CD14-positive monocyte (primary cell): ENCODE results near the gene RNF212B. TPM values are rescaled to one million over a fixed set of nuclear protein-coding genes. Genes with fewer than 3 reads are reported as not detected.

Experiments
- DNase-seq, 3 donors: peaks; one replicate each; pipeline ENCODE4 v3.0.0-alpha.2; 2011 to 2022
- H2AFZ ChIP-seq: 2 replicates; pipeline ENCODE4 v1.6.0; 2012; ENCODE audit warnings: mild to moderate bottlenecking, low read depth, low read length, inconsistent platforms; ENCODE audit not compliant: insufficient read depth, poor library complexity, severe bottlenecking
- H3K27ac ChIP-seq, 2 donors: 1 replicate in 1 of 2; 2 replicates in 1 of 2; pipeline ENCODE4 v1.5.1; 2012 to 2013; ENCODE audit warnings: low read length in 2 of 2, control low read depth in 1 of 2, inconsistent platforms in 1 of 2, low read depth in 1 of 2, mild to moderate bottlenecking in 1 of 2
- H3K27me3 ChIP-seq, 2 donors: one replicate each; pipeline versions ENCODE4 v1.6.0 to v1.6.1; 2011 to 2013; ENCODE audit warnings: low read length in 2 of 2; ENCODE audit not compliant: control insufficient read depth in 2 of 2, insufficient read depth in 2 of 2
- H3K36me3 ChIP-seq, 2 donors: replicated peaks in 1 of 2; 1 replicate in 1 of 2; 2 replicates in 1 of 2; pipeline versions ENCODE4 v1.5.1 to v1.6.1; 2012 to 2013; ENCODE audit warnings: low read length in 2 of 2, control low read depth in 1 of 2, inconsistent platforms in 1 of 2, mild to moderate bottlenecking in 1 of 2; ENCODE audit not compliant: insufficient read depth in 2 of 2, control insufficient read depth in 1 of 2
- H3K4me1 ChIP-seq, 2 donors: 1 replicate in 1 of 2; 2 replicates in 1 of 2; pipeline versions ENCODE4 v1.5.1 to v1.6.1; 2012 to 2013; ENCODE audit warnings: low read length in 2 of 2, control low read depth in 1 of 2, inconsistent platforms in 1 of 2, mild to moderate bottlenecking in 1 of 2, moderate library complexity in 1 of 2; ENCODE audit not compliant: insufficient read depth in 2 of 2, control insufficient read depth in 1 of 2
- H3K4me2 ChIP-seq: replicated peaks from 2 replicates; pipeline ENCODE3; 2012; ENCODE audit warnings: low read length, moderate library complexity, mild to moderate bottlenecking; ENCODE audit not compliant: poor library complexity, severe bottlenecking; ENCODE audit errors: extremely low read depth
- H3K4me3 ChIP-seq, 3 experiments: fragments of 200-600 bp in 1 of 3; sonication (generic) in 1 of 3; replicated peaks in 1 of 3; 1 replicate in 2 of 3; 2 replicates in 1 of 3; pipeline ENCODE4 v1.5.1; 2011 to 2013; ENCODE audit warnings: low read length in 3 of 3, mild to moderate bottlenecking in 3 of 3, control low read depth in 2 of 3, low read depth in 2 of 3, inconsistent platforms in 1 of 3, moderate library complexity in 1 of 3
- H3K79me2 ChIP-seq: 2 replicates; pipeline ENCODE4 v1.6.0; 2012; ENCODE audit warnings: mild to moderate bottlenecking, control low read depth, inconsistent platforms, low read length, moderate library complexity; ENCODE audit not compliant: insufficient read depth
- H3K9ac ChIP-seq: 2 replicates; pipeline ENCODE4 v1.6.0; 2017; ENCODE audit warnings: low read length, mild to moderate bottlenecking; ENCODE audit not compliant: insufficient read depth, poor library complexity, severe bottlenecking
- H3K9me3 ChIP-seq, 2 donors: replicated peaks in 1 of 2; 1 replicate in 1 of 2; 2 replicates in 1 of 2; pipeline versions ENCODE4 v1.5.1 to v1.6.1; 2012 to 2013; ENCODE audit warnings: low read length in 2 of 2, control low read depth in 1 of 2; ENCODE audit not compliant: control insufficient read depth in 1 of 2, insufficient read depth in 1 of 2
- H4K20me1 ChIP-seq: 2 replicates; pipeline ENCODE4 v1.6.0; 2012; ENCODE audit warnings: mild to moderate bottlenecking, low read length, control low read depth, moderate library complexity; ENCODE audit not compliant: insufficient read depth
- H3K27ac Mint-ChIP-seq, 7 donors: one replicate each; pipeline ENCODE4 v1.8.0; 2020; ENCODE audit warnings: mild to moderate bottlenecking in 7 of 7, mixed read lengths in 7 of 7, moderate library complexity in 6 of 7, inconsistent platforms in 2 of 7
- H3K27me3 Mint-ChIP-seq, 3 donors: one replicate each; pipeline ENCODE4 v1.8.0; 2021 to 2022; ENCODE audit warnings: low read depth in 3 of 3, mild to moderate bottlenecking in 3 of 3, mixed read lengths in 3 of 3, moderate library complexity in 3 of 3, inconsistent platforms in 1 of 3
- H3K36me3 Mint-ChIP-seq, 2 donors: one replicate each; pipeline ENCODE4 v1.8.0; 2020; ENCODE audit warnings: mixed read lengths in 2 of 2, inconsistent platforms in 1 of 2, mild to moderate bottlenecking in 1 of 2
- H3K4me1 Mint-ChIP-seq: one replicate; pipeline ENCODE4 v1.8.0; 2020; ENCODE audit warnings: mild to moderate bottlenecking, mixed read lengths
- H3K4me3 Mint-ChIP-seq, 2 donors: one replicate each; pipeline ENCODE4 v1.8.0; 2020; ENCODE audit warnings: mild to moderate bottlenecking in 2 of 2, mixed read lengths in 2 of 2, moderate library complexity in 1 of 2
- H3K9me3 Mint-ChIP-seq, 7 donors: one replicate each; pipeline ENCODE4 v1.8.0; 2020 to 2022; ENCODE audit warnings: mixed read lengths in 7 of 7, mild to moderate bottlenecking in 6 of 7, moderate library complexity in 6 of 7, inconsistent platforms in 2 of 7
- CTCF ChIP-seq: fragments of 200-600 bp; IDR thresholded peaks from one replicate; pipeline ENCODE4 v1.8.0; 2022; ENCODE audit warnings: antibody characterized with exemption, mild to moderate bottlenecking
- WGBS: methylation state at CpG from one replicate; pipeline ENCODE4 v1.1.5; 2013; ENCODE audit warnings: missing lambda C conversion rate; ENCODE audit not compliant: insufficient coverage; 5-methylcytosine and 5-hydroxymethylcytosine counted together
- intact Hi-C, 2 donors: fragments of 100-400 bp; cut with micrococcal nuclease; formaldehyde crosslinking; loops; one replicate each; pipeline versions ENCODE4 v1.15.0 to v1.15.1; 2023
- polyA plus RNA-seq, 3 donors: library from polyadenylated mRNA; depleted of rRNA in 1 of 3; unstranded in 2 of 3; stranded (reverse) in 1 of 3; fragments of 300-500 nt in 2 of 3; fragments of >200 nt in 1 of 3; fragmentation: Illumina TruSeq in 2 of 3; gene quantifications; 1 replicate in 2 of 3; 2 replicates in 1 of 3; pipeline ENCODE4 v1.2.3, GENCODE V29; 2012 to 2021

The RNF212B gene
- polyA plus RNA-seq, 3 donors, result not detected

GRCh38 chr14:23209651-23210423, 27.9 kb upstream of the RNF212B start:
- H3K4me1 Mint-ChIP-seq, result no peaks in the 10 kb centered on the region
- no peaks in the 10 kb centered on the region for H3K36me3 Mint-ChIP-seq
- no peaks in the 10 kb centered on the region for H3K27me3 ChIP-seq
- no peak overlapping the region for H2AFZ ChIP-seq
- no peak overlapping the region for H3K4me2 ChIP-seq
- no peak overlapping the region for H3K27ac Mint-ChIP-seq
- H3K36me3 ChIP-seq, result no peaks in the 10 kb centered on the region
- no peak overlapping the region for H3K27ac ChIP-seq
- intact Hi-C loops, result no loop called here
- no peaks in the 10 kb centered on the region for H4K20me1 ChIP-seq
- TF ChIP-seq CTCF, result no peak
- H3K9me3 Mint-ChIP-seq, result peaks cover 0 to 2% (median under 1%) of the 10 kb centered on the region in 7 donors
- peaks cover 0 to under 1% of the 10 kb centered on the region in 2 donors for H3K9me3 ChIP-seq
- no peak overlapping the region for H3K4me3 Mint-ChIP-seq
- WGBS, result 100% methylated on average over 4 of the region's 7 CpGs
- no peak overlapping the region for H3K4me3 ChIP-seq
- peaks cover 0 to 5% (median 3%) of the 10 kb centered on the region in 3 donors for H3K27me3 Mint-ChIP-seq
- H3K4me1 ChIP-seq, result no peaks in the 10 kb centered on the region
- no peak for DNase-seq
- H3K9ac ChIP-seq, result no peak overlapping the region
- H3K79me2 ChIP-seq, result no peaks in the 10 kb centered on the region

- H3K9me3 Mint-ChIP-seq, result peaks cover 4 to 13% (median 10%) of the 10 kb centered on the region in 7 donors
- Histone ChIP-seq H3K27ac (no peak overlapping the region), H3K36me3 (no peaks in the 10 kb centered on the region), H3K4me1 (no peaks in the 10 kb centered on the region), H3K9me3 (peaks cover 0 to 3% of the 10 kb centered on the region in 2 donors), H3K4me2 (no peak overlapping the region), H3K4me3 (no peak overlapping the region), H3K79me2 (no peaks in the 10 kb centered on the region), H3K9ac (no peak overlapping the region), H3K27me3 (no peaks in the 10 kb centered on the region), H4K20me1 (no peaks in the 10 kb centered on the region), H2AFZ (no peak overlapping the region)
- no CpG with 5 or more reads among the region's 1 CpG for WGBS
- no peaks in the 10 kb centered on the region for H3K36me3 Mint-ChIP-seq
- no peak for DNase-seq
- TF ChIP-seq CTCF, result no peak
- H3K27ac Mint-ChIP-seq, result no peak overlapping the region
- H3K4me1 Mint-ChIP-seq, result no peaks in the 10 kb centered on the region
- H3K27me3 Mint-ChIP-seq, result peaks cover 0 to 6% (median 4%) of the 10 kb centered on the region in 3 donors
- intact Hi-C loops, result no loop called here
- no peak overlapping the region for H3K4me3 Mint-ChIP-seq
Observed at GRCh38 chr14:23215421-23215820, 22.3 kb upstream of the RNF212B start.
